ENCODE data around the gene KCNRG.
"Not testable (repeated sequence)": the region's sequence is repeated elsewhere in the genome, so short reads cannot be mapped to it uniquely, and the experiment has no call there.

KCNRG gene

GRCh38 chr13:50038266-50038665 lies 23.0 kb downstream of the KCNRG start:
- H3K4me3 ChIP-seq (ENCODE audit: control insufficient read depth, low read depth, low read length): no peak overlapping the region
- TF ChIP-seq CTCF (IDR thresholded peaks at IDR 0.05; ENCODE audit: control insufficient read depth, insufficient read depth, low read depth, low read length, missing control alignments): no peak
- DNase-seq (ENCODE audit: low read depth): no peak

- TF ChIP-seq CTCF (IDR thresholded peaks at IDR 0.05; ENCODE audit: control insufficient read depth, insufficient read depth, low read depth, low read length, missing control alignments): no peak
These were observed 37.2 kb downstream of the KCNRG start for GRCh38 chr13:50052478-50052877.

GRCh38 chr13:50053844-50054243 lies 38.6 kb downstream of the KCNRG start:
- no peak for DNase-seq (ENCODE audit: low read depth)
- no peak for TF ChIP-seq CTCF (IDR thresholded peaks at IDR 0.05; ENCODE audit: control insufficient read depth, insufficient read depth, low read depth, low read length, missing control alignments)
- no peak overlapping the region for H3K4me3 ChIP-seq (ENCODE audit: control insufficient read depth, low read depth, low read length)

More at GRCh38 chr13:50052478-50052877, 37.2 kb downstream of the KCNRG start:
- H3K4me3 ChIP-seq (ENCODE audit: control insufficient read depth, low read depth, low read length): no peak overlapping the region
- no peak for DNase-seq (ENCODE audit: low read depth)

- H3K4me3 ChIP-seq (ENCODE audit: control insufficient read depth, low read depth, low read length): no peak overlapping the region
- no peak for TF ChIP-seq CTCF (IDR thresholded peaks at IDR 0.05; ENCODE audit: control insufficient read depth, insufficient read depth, low read depth, low read length, missing control alignments)
- no peak for DNase-seq (ENCODE audit: low read depth)
These were observed 40.2 kb downstream of the KCNRG start for GRCh38 chr13:50055454-50055853.

GRCh38 chr13:50060718-50061117 lies 45.5 kb downstream of the KCNRG start:
- no peak for DNase-seq (ENCODE audit: low read depth)
- TF ChIP-seq CTCF (IDR thresholded peaks at IDR 0.05; ENCODE audit: control insufficient read depth, insufficient read depth, low read depth, low read length, missing control alignments): no peak

GRCh38 chr13:50062336-50062735 lies 47.1 kb downstream of the KCNRG start:
- not testable (repeated sequence) for H3K4me3 ChIP-seq (ENCODE audit: control insufficient read depth, low read depth, low read length); DNase-seq (ENCODE audit: low read depth)

More at GRCh38 chr13:50060718-50061117, 45.5 kb downstream of the KCNRG start:
- no peak overlapping the region for H3K4me3 ChIP-seq (ENCODE audit: control insufficient read depth, low read depth, low read length)

- no peak for DNase-seq (ENCODE audit: low read depth)
- no peak overlapping the region for H3K4me3 ChIP-seq (ENCODE audit: control insufficient read depth, low read depth, low read length)
- no peak for TF ChIP-seq CTCF (IDR thresholded peaks at IDR 0.05; ENCODE audit: control insufficient read depth, insufficient read depth, low read depth, low read length, missing control alignments)
These were observed 50.5 kb downstream of the KCNRG start for GRCh38 chr13:50065712-50066111.
